ENCODE results near the gene DAW1. TPM values are rescaled to one million over a fixed set of nuclear protein-coding genes. Genes with fewer than 3 reads are reported as not detected.
A peak's percentile ranks its signal among the peaks of the same experiment; 100 is the strongest.

Gene DAW1
- total and polyA plus RNA-seq, 5 donors, result 0.09 to 0.56 (median 0.15) TPM; not detected in 2

GRCh38 chr2:227881866-227882517 lies 10.6 kb downstream of the DAW1 start:
- no peaks in the 10 kb centered on the region for H3K4me1 ChIP-seq (ENCODE audit: control insufficient read depth, insufficient read depth, low read length)
- no peaks in the 10 kb centered on the region for H3K27me3 ChIP-seq (ENCODE audit: control insufficient read depth, insufficient read depth)
- H3K4me3 ChIP-seq (ENCODE audit: low read length), result no peak overlapping the region
- WGBS, result 85% methylated on average over 4 of the region's 4 CpGs
- H3K27ac ChIP-seq (ENCODE audit: low read length), result no peak overlapping the region
- H3K9me3 ChIP-seq (ENCODE audit: control insufficient read depth, low read length), result no peaks in the 10 kb centered on the region
- ATAC-seq (no peak), DNase-seq (no peak)
- intact Hi-C loops (cut with DNase I), result no loop called here

GRCh38 chr2:227884511-227884947 lies 13.1 kb downstream of the DAW1 start:
- intact Hi-C loops (cut with DNase I), result no loop called here
- WGBS, result 23% methylated on average over 6 of the region's 6 CpGs
- DNase-seq (peak; percentile 58 to 85 (median 79)), ATAC-seq (peak; percentile 50 to 79)
- H3K9me3 ChIP-seq (ENCODE audit: control insufficient read depth, low read length), result no peaks in the 10 kb centered on the region
- no peak overlapping the region for H3K27ac ChIP-seq (ENCODE audit: low read length)
- H3K27me3 ChIP-seq (ENCODE audit: control insufficient read depth, insufficient read depth), result no peaks in the 10 kb centered on the region
- no peak overlapping the region for H3K4me3 ChIP-seq (ENCODE audit: low read length)
- no peaks in the 10 kb centered on the region for H3K4me1 ChIP-seq (ENCODE audit: control insufficient read depth, insufficient read depth, low read length)

- no peak for ATAC-seq
These were observed 14.7 kb downstream of the DAW1 start for GRCh38 chr2:227886149-227886548.

GRCh38 chr2:227888289-227888688 lies 16.9 kb downstream of the DAW1 start:
- peak in 1 of 3 donors; percentile 52 for DNase-seq
- H3K9me3 ChIP-seq (ENCODE audit: control insufficient read depth, low read length), result no peaks in the 10 kb centered on the region
- 34% methylated on average over 5 of the region's 5 CpGs for WGBS
- no peak overlapping the region for H3K4me3 ChIP-seq (ENCODE audit: low read length)
- no peaks in the 10 kb centered on the region for H3K4me1 ChIP-seq (ENCODE audit: control insufficient read depth, insufficient read depth, low read length)
- peak; percentile 57 to 60 for ATAC-seq
- intact Hi-C loops (cut with DNase I), result no loop called here
- no peaks in the 10 kb centered on the region for H3K27me3 ChIP-seq (ENCODE audit: control insufficient read depth, insufficient read depth)
- no peak overlapping the region for H3K27ac ChIP-seq (ENCODE audit: low read length)

More at GRCh38 chr2:227886149-227886548, 14.7 kb downstream of the DAW1 start:
- H3K27ac ChIP-seq (ENCODE audit: low read length), result no peak overlapping the region
- intact Hi-C loops (cut with DNase I), result no loop called here
- H3K4me1 ChIP-seq (ENCODE audit: control insufficient read depth, insufficient read depth, low read length), result no peaks in the 10 kb centered on the region
- H3K27me3 ChIP-seq (ENCODE audit: control insufficient read depth, insufficient read depth), result no peaks in the 10 kb centered on the region
- DNase-seq, result no peak
- H3K9me3 ChIP-seq (ENCODE audit: control insufficient read depth, low read length), result no peaks in the 10 kb centered on the region
- 77% methylated on average over 4 of the region's 4 CpGs for WGBS
- H3K4me3 ChIP-seq (ENCODE audit: low read length), result no peak overlapping the region

GRCh38 chr2:227889336-227889735 lies 17.9 kb downstream of the DAW1 start:
- 93% methylated on average over 5 of the region's 5 CpGs for WGBS
- DNase-seq (no peak), ATAC-seq (no peak)
- intact Hi-C loops (cut with DNase I), result no loop called here
- H3K4me3 ChIP-seq (ENCODE audit: low read length), result no peak overlapping the region
- H3K9me3 ChIP-seq (ENCODE audit: control insufficient read depth, low read length), result no peaks in the 10 kb centered on the region
- H3K27me3 ChIP-seq (ENCODE audit: control insufficient read depth, insufficient read depth), result no peaks in the 10 kb centered on the region
- no peaks in the 10 kb centered on the region for H3K4me1 ChIP-seq (ENCODE audit: control insufficient read depth, insufficient read depth, low read length)
- no peak overlapping the region for H3K27ac ChIP-seq (ENCODE audit: low read length)

- Histone ChIP-seq H3K9me3 (ENCODE audit: control insufficient read depth, low read length) (no peaks in the 10 kb centered on the region), H3K27ac (ENCODE audit: low read length) (no peak overlapping the region), H3K4me1 (ENCODE audit: control insufficient read depth, insufficient read depth, low read length) (no peaks in the 10 kb centered on the region), H3K27me3 (ENCODE audit: control insufficient read depth, insufficient read depth) (no peaks in the 10 kb centered on the region), H3K4me3 (ENCODE audit: low read length) (no peak overlapping the region)
- ATAC-seq (peak; percentile 54 to 69), DNase-seq (no peak)
- intact Hi-C loops (cut with DNase I), result no loop called here
- WGBS, result 3% methylated on average over 2 of the region's 2 CpGs
These were observed 19.2 kb downstream of the DAW1 start for GRCh38 chr2:227890495-227891079.

- Histone ChIP-seq H3K9me3 (ENCODE audit: control insufficient read depth, low read length) (no peaks in the 10 kb centered on the region), H3K27ac (ENCODE audit: low read length) (no peak overlapping the region), H3K4me1 (ENCODE audit: control insufficient read depth, insufficient read depth, low read length) (no peaks in the 10 kb centered on the region), H3K4me3 (ENCODE audit: low read length) (no peak overlapping the region), H3K27me3 (ENCODE audit: control insufficient read depth, insufficient read depth) (no peaks in the 10 kb centered on the region)
- DNase-seq, result no peak
- no peak for ATAC-seq
- intact Hi-C loops (cut with DNase I), result no loop called here
- WGBS, result 92% methylated on average over 2 of the region's 2 CpGs
These were observed 20.2 kb downstream of the DAW1 start for GRCh38 chr2:227891673-227892072.

- intact Hi-C loops (cut with DNase I), result no loop called here
- ATAC-seq (no peak), DNase-seq (no peak)
- H3K9me3 ChIP-seq (ENCODE audit: control insufficient read depth, low read length), result no peaks in the 10 kb centered on the region
- H3K27me3 ChIP-seq (ENCODE audit: control insufficient read depth, insufficient read depth), result no peaks in the 10 kb centered on the region
- H3K4me3 ChIP-seq (ENCODE audit: low read length), result no peak overlapping the region
- H3K27ac ChIP-seq (ENCODE audit: low read length), result no peak overlapping the region
- no peaks in the 10 kb centered on the region for H3K4me1 ChIP-seq (ENCODE audit: control insufficient read depth, insufficient read depth, low read length)
- 64% methylated on average over 2 of the region's 2 CpGs for WGBS
These were observed 31.9 kb downstream of the DAW1 start for GRCh38 chr2:227903381-227903780.

- Histone ChIP-seq H3K9me3 (ENCODE audit: control insufficient read depth, low read length) (no peaks in the 10 kb centered on the region), H3K4me1 (ENCODE audit: control insufficient read depth, insufficient read depth, low read length) (no peaks in the 10 kb centered on the region), H3K4me3 (ENCODE audit: low read length) (no peak overlapping the region), H3K27me3 (ENCODE audit: control insufficient read depth, insufficient read depth) (no peaks in the 10 kb centered on the region), H3K27ac (ENCODE audit: low read length) (no peak overlapping the region)
- ATAC-seq (no peak), DNase-seq (no peak)
- intact Hi-C loops (cut with DNase I), result no loop called here
- 82% methylated on average over 1 of the region's 1 CpG for WGBS
These were observed 35.6 kb downstream of the DAW1 start for GRCh38 chr2:227906991-227907390.

- ATAC-seq, result no peak
- no peaks in the 10 kb centered on the region for H3K27me3 ChIP-seq (ENCODE audit: control insufficient read depth, insufficient read depth)
- whole genome bisulfite sequencing, result 74% methylated on average over 7 of the region's 7 CpGs
- H3K9me3 ChIP-seq (ENCODE audit: control insufficient read depth, low read length), result no peaks in the 10 kb centered on the region
- no peak overlapping the region for H3K4me3 ChIP-seq (ENCODE audit: low read length)
- H3K4me1 ChIP-seq (ENCODE audit: control insufficient read depth, insufficient read depth, low read length), result no peaks in the 10 kb centered on the region
- intact Hi-C loops (cut with DNase I), result no loop called here
- no peak for DNase-seq
- H3K27ac ChIP-seq (ENCODE audit: low read length), result no peak overlapping the region
These were observed 37.0 kb downstream of the DAW1 start for GRCh38 chr2:227908266-227909054.

- 55% methylated on average over 2 of the region's 2 CpGs for WGBS
- ATAC-seq, result no peak
- intact Hi-C loops (cut with DNase I), result no loop called here
These were observed 42.9 kb downstream of the DAW1 start for GRCh38 chr2:227914362-227914761.

More at GRCh38 chr2:227914362-227914761, 42.9 kb downstream of the DAW1 start:
- Histone ChIP-seq H3K4me3 (ENCODE audit: low read length) (no peak overlapping the region), H3K9me3 (ENCODE audit: control insufficient read depth, low read length) (no peaks in the 10 kb centered on the region), H3K27ac (ENCODE audit: low read length) (no peak overlapping the region), H3K4me1 (ENCODE audit: control insufficient read depth, insufficient read depth, low read length) (no peaks in the 10 kb centered on the region), H3K27me3 (ENCODE audit: control insufficient read depth, insufficient read depth) (no peaks in the 10 kb centered on the region)
- DNase-seq, result no peak

Data from right cardiac atrium (tissue), 5 donors.